Activated T-cell treated with anti-CD3 and anti-CD28 coated beads, Interleukin-2, amount 50 U/mL, for 24 hours (primary cell): ENCODE results near the gene QPRT.
A peak's percentile ranks its signal among the peaks of the same experiment; 100 is the strongest.
"Not testable (repeated sequence)": the region's sequence is repeated elsewhere in the genome, so short reads cannot be mapped to it uniquely, and the experiment has no call there.

Source experiments
- DNase-seq: peaks from one replicate; pipeline ENCODE4 v3.0.0-alpha.2; 2020
- H3K27ac Mint-ChIP-seq: 2 replicates; pipeline ENCODE4 v1.8.0; 2020; ENCODE audit warnings: mild to moderate bottlenecking, mixed read lengths
- H3K27me3 Mint-ChIP-seq: 2 replicates; pipeline ENCODE4 v1.8.0; 2020; ENCODE audit warnings: mixed read lengths
- H3K36me3 Mint-ChIP-seq: 2 replicates; pipeline ENCODE4 v1.8.0; 2020; ENCODE audit warnings: low read depth, mixed read lengths
- H3K4me1 Mint-ChIP-seq: 2 replicates; pipeline ENCODE4 v1.8.0; 2020; ENCODE audit warnings: low read depth, mixed read lengths
- H3K4me3 Mint-ChIP-seq: 2 replicates; pipeline ENCODE4 v1.8.0; 2020; ENCODE audit warnings: mild to moderate bottlenecking, moderate library complexity, mixed read lengths
- H3K9me3 Mint-ChIP-seq: 2 replicates; pipeline ENCODE4 v1.8.0; 2020; ENCODE audit warnings: mixed read lengths

QPRT gene

DNA sequence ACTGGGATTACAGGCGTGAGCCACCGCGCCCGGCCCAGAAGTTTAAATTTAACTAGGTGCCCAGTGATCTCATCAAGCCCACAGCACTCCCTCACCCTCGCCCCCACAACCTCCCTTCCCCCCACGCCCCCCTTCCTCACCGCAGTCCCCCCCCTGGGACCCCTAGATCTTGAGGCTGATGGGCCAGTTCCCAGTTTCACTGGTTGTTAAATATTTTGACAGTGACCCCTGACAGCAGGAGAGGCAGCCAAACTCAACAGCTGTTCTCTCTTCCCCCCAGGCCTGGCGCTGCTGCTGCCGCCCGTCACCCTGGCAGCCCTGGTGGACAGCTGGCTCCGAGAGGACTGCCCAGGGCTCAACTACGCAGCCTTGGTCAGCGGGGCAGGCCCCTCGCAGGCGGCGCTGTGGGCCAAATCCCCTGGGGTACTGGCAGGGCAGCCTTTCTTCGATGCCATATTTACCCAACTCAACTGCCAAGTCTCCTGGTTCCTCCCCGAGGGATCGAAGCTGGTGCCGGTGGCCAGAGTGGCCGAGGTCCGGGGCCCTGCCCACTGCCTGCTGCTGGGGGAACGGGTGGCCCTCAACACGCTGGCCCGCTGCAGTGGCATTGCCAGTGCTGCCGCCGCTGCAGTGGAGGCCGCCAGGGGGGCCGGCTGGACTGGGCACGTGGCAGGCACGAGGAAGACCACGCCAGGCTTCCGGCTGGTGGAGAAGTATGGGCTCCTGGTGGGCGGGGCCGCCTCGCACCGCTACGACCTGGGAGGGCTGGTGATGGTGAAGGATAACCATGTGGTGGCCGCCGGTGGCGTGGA, 15.6 kb downstream of the QPRT start:
- DNase-seq: no peak
- Mint-ChIP-seq H3K4me1 (peaks cover 5% of the 10 kb centered on the region), H3K9me3 (no peaks in the 10 kb centered on the region), H3K27ac (no peak overlapping the region), H3K4me3 (no peak overlapping the region), H3K36me3 (no peaks in the 10 kb centered on the region), H3K27me3 (no peaks in the 10 kb centered on the region)

DNA sequence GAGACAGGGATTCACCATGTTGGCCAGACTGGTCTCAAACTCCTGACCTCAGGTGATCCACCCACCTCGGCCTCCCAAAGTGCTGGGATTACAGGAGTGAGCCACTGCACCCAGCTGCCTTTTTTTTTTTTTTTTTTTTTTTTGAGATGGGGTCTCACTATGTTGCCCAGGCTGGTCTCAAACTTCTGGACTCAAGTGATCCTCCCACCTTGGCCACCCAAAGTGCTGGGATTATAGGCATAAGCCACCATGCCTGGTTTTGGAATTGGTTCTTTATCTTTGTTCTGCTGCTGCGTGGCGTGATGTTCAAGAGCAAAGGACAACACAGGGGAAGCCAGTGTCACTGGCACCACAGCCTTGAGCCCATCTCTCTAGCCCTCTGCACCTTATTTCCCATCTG, 16.7 kb downstream of the QPRT start:
- H3K9me3 Mint-ChIP-seq, H3K27me3 Mint-ChIP-seq, H3K4me1 Mint-ChIP-seq, H3K4me3 Mint-ChIP-seq, DNase-seq, H3K36me3 Mint-ChIP-seq: not testable (repeated sequence)
- H3K27ac Mint-ChIP-seq: peak overlapping the region; percentile 6

DNA sequence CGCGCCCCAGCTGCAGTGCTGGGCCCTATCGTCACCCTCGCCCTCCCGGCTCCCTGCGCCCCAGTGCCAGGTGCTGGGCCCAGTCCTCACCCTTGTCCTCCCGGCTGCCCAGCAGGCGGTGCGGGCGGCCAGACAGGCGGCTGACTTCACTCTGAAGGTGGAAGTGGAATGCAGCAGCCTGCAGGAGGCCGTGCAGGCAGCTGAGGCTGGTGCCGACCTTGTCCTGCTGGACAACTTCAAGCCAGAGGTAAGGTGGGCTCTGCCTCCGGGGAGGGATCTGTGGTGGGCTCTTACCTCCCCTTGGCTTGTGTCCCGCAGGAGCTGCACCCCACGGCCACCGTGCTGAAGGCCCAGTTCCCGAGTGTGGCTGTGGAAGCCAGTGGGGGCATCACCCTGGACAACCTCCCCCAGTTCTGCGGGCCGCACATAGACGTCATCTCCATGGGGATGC, 17.9 kb downstream of the QPRT start:
- DNase-seq: no peak
- Mint-ChIP-seq H3K4me1 (peaks cover 16% of the 10 kb centered on the region), H3K27me3 (no peaks in the 10 kb centered on the region), H3K4me3 (no peak overlapping the region), H3K9me3 (no peaks in the 10 kb centered on the region), H3K27ac (no peak overlapping the region), H3K36me3 (no peaks in the 10 kb centered on the region)

DNA sequence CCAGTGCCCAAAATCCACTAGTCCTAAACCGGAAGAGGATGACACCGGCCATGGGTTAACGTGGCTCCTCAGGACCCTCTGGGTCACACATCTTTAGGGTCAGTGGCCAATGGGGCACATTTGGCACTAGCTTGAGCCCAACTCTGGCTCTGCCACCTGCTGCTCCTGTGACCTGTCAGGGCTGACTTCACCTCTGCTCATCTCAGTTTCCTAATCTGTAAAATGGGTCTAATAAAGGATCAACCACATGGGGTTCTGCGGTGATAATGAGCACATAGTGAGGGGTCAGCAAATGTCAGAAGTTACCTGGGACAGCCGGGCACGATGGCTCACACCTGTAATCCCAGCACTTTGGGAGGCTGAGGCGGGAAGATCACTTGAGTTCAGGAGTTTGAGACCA, 18.4 kb downstream of the QPRT start:
- H3K27me3 Mint-ChIP-seq: no peaks in the 10 kb centered on the region
- DNase-seq: no peak
- H3K9me3 Mint-ChIP-seq: no peaks in the 10 kb centered on the region
- no peak overlapping the region for H3K4me3 Mint-ChIP-seq
- H3K4me1 Mint-ChIP-seq: peaks cover 21% of the 10 kb centered on the region
- H3K27ac Mint-ChIP-seq: no peak overlapping the region
- no peaks in the 10 kb centered on the region for H3K36me3 Mint-ChIP-seq

DNA sequence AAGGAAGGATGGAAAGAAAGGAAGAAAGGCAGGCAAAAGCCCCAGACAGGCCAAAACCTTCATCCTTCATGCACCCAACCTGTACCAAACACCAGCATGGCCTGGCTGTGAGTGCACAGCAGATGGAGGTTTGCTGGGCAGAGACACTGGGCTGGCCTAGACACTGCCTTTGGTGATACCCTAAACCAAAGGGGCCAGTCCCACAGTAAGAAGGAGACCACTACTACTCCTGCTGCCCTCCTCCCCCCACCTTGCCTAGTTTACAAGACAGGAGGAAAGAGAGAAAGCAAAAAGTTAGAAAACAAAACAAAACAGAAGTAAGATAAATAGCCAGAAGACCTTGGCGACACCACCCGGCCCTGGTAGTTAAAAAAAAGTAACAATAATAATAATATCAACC, 19.1 kb downstream of the QPRT start:
- Mint-ChIP-seq H3K9me3 (no peaks in the 10 kb centered on the region), H3K4me1 (peaks cover 28% of the 10 kb centered on the region), H3K27me3 (no peaks in the 10 kb centered on the region), H3K36me3 (no peaks in the 10 kb centered on the region), H3K4me3 (no peak overlapping the region), H3K27ac (no peak overlapping the region)
- DNase-seq: no peak

DNA sequence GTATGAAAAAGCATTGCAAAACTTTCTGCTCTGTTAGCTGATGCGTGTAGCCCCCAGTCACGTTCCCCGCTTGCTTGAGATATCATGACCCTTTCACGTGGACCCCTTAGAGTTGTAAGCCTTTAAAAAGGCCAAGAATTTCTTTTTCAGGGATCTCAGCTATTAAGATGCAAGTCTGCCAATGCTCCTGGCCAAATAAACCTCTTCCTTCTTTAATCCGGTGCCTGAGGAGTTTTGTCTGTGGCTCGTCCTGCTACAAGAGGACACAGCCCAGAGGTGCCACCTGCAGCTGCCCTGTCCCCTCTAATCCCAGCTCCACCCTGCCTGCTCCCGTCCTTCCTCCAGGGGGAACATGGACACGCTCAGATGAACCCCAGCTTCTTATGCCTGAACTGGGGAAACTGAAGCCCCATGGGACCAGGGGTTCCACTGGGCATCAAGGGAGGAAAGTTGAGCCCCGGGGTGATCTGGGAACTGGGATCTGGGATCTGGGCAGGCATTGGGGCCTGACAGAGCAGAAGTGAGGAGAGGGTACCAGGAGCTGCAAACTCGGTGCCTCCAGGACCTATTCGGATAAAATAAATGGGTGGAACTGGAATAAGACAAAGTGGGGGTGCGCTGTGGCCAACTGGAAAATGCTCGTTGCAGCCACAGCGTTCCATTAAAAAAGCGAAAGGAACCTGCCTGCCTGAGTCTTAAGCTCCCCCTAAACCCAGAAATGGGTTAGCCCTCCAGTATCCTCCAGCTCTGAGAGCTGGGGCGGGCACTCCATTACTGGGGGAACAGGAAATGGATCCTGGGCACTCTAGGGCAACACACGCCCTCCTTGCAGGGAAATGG, 19.7 kb downstream of the QPRT start:
- no peak overlapping the region for H3K4me3 Mint-ChIP-seq
- no peak overlapping the region for H3K27ac Mint-ChIP-seq
- no peak for DNase-seq
- H3K36me3 Mint-ChIP-seq: no peaks in the 10 kb centered on the region
- peaks cover 30% of the 10 kb centered on the region for H3K4me1 Mint-ChIP-seq
- H3K27me3 Mint-ChIP-seq: no peaks in the 10 kb centered on the region
- H3K9me3 Mint-ChIP-seq: no peaks in the 10 kb centered on the region

DNA sequence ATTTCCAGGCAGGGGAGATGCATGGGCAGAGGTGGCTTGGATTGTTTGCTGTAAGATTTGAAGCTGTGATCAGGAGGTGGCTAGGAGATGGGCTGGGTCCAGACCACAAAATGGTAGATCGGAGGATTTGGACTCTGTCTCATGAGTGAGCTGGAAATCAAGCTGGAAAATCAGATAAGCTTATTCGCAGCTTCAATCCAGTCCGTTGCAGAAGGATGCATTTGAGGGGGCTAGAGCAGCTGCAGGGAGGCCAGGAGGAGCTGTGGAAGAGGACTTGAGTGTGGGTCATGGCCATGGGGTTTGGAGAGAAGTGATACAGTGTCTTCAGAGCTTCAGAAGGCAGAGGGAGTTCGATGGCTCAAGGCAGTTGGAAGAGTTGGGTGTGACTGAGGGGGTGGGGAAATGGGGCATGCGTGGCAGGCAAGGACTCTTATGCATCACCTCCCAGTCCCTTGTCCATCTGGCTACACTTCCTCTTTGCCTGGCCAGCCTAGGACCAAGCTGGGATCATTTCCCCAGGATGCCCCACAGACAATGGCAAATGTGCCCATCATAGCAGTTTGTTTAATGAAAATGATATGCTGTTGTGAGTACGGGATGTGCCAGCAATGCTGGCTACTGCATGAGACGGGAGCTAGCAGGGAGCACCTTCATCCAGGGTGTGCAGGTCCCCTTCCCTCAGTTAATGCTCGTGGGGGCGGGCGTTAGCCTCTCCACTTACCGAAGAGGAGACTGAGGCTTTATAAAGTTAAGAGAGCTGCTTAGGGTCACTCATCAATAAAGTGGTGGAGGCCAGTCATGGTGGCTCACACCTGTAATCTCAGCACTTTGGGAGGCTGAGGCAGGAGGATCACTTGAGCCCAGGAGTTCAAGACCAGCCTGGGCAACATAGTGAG, 20.6 kb downstream of the QPRT start:
- no peaks in the 10 kb centered on the region for H3K27me3 Mint-ChIP-seq
- no peak overlapping the region for H3K27ac Mint-ChIP-seq
- H3K36me3 Mint-ChIP-seq: no peaks in the 10 kb centered on the region
- DNase-seq: no peak
- no peak overlapping the region for H3K4me3 Mint-ChIP-seq
- H3K4me1 Mint-ChIP-seq: peaks cover 30% of the 10 kb centered on the region
- no peaks in the 10 kb centered on the region for H3K9me3 Mint-ChIP-seq

DNA sequence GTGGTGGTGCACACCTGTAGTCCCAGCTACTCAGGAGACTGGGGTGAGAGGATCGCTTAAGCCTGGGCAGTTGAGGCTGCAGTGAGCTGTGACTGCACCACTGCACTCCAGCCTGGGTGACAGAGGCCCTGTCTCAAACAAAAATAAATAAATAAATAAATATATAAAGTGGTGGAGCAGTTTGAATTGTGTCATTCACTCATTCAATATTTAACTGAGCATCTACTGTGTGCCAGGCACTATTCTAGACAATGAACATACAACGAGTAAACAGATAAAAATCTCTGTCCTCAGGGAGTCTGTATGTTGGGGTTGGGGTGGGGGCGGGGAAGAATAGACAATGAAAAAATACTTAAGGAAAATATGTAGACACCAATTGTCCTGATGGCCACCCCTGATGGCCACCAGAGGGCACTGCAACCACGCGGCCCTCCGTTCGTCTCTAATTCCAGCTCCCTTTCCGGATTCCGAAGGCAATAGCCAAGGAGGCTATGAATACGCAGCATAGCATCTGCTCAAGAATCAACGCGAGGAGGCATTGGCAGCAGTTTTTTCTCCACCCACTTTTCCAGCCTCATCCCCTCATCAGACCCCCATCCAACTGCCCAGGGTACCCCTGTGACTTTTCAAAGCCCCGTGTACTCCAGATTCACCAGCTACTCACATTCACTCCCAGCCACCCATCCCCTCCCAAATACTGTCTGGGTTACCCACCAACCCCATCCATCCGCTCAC, 21.4 kb downstream of the QPRT start:
- peak; percentile 83 for DNase-seq
- no peaks in the 10 kb centered on the region for H3K27me3 Mint-ChIP-seq
- no peaks in the 10 kb centered on the region for H3K9me3 Mint-ChIP-seq
- H3K36me3 Mint-ChIP-seq: no peaks in the 10 kb centered on the region
- H3K4me1 Mint-ChIP-seq: peaks cover 33% of the 10 kb centered on the region
- peak overlapping the region; percentile 82 for H3K27ac Mint-ChIP-seq
- peak overlapping the region; percentile 10 for H3K4me3 Mint-ChIP-seq

DNA sequence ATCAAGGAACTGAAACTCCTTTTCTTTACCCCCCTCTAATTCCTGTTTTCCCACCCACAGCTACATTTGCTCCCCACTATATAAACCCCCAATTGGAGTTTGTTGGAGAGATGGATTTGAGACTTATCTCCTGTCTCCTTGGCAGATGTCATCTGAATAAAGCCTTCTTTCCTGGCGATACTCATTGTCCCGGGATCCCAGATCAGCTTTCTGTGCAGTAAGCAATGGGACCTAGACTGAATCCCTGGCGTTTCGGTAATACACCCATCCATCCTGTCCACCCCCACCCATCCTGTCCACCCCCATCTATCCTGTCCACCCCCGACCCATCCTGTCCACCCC, 22.2 kb downstream of the QPRT start:
- Mint-ChIP-seq H3K27ac (peak overlapping the region; percentile 92), H3K4me3 (no peak overlapping the region), H3K36me3 (no peaks in the 10 kb centered on the region), H3K4me1 (peaks cover 33% of the 10 kb centered on the region), H3K27me3 (no peaks in the 10 kb centered on the region), H3K9me3 (no peaks in the 10 kb centered on the region)
- DNase-seq: no peak

DNA sequence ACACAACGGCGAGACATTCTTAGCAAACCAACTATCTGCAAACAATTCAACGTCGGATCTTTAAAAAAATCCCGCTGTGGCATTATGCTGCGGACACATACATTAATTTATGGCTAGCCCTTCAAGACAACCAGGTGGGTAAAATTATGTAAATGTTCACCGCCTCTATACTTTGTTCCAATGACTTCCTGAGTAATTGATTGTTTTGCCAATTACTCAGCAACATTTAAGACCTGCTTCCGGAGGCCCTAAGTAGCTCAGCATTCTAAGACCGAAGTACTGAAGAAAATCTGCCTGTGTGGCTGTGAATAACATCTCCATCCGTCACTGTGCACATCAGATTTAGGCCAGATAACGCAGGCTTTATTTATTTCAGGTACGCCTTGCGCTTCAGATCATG, 23.3 kb downstream of the QPRT start:
- H3K4me3 Mint-ChIP-seq: peak overlapping the region; percentile 55
- no peak for DNase-seq
- peak overlapping the region; percentile 92 for H3K27ac Mint-ChIP-seq
- peaks cover 33% of the 10 kb centered on the region for H3K4me1 Mint-ChIP-seq
- no peaks in the 10 kb centered on the region for H3K27me3 Mint-ChIP-seq
- no peaks in the 10 kb centered on the region for H3K36me3 Mint-ChIP-seq
- H3K9me3 Mint-ChIP-seq: no peaks in the 10 kb centered on the region

DNA sequence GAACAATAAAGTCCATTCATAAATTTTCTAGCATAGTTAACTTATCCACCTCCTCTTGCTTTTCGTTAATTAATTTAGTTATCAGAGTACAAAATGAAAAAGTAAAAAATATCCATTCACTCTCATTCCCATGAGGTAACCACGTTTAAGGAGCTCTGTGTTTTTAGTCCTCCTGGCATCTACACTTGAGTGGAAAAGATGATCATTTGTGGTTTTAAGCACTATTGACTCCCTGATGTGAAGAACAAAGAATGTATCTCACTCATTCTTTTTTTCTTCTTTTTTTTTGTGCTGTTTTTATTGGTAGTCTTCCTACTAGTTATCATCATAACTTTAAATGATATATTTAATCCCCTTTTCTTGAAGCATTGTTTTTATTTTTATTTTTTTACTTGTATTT, 26.1 kb downstream of the QPRT start:
- Mint-ChIP-seq H3K4me3 (no peak overlapping the region), H3K9me3 (no peaks in the 10 kb centered on the region), H3K27me3 (no peaks in the 10 kb centered on the region), H3K36me3 (no peaks in the 10 kb centered on the region), H3K27ac (no peak overlapping the region), H3K4me1 (peaks cover 38% of the 10 kb centered on the region)
- DNase-seq: no peak

DNA sequence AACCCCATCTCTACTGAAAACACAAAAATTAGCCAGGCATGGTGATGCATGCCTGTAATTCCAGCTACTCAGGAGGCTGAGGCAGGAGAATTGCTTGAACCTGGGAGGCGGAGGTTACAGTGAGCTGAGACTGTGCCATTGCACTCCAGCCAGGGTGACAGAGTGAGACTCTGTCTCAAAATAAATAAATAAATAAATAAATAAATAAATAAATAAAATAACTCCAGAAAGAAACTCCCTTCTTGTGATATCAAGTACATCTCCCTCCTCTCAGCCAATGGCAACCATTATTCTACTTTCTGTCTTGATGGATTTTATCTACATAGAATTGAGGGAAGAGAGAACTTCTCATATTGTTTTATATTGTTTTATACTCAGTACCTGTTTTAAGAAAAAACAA, 28.2 kb downstream of the QPRT start:
- H3K4me3 Mint-ChIP-seq: not testable (repeated sequence)
- H3K4me1 Mint-ChIP-seq: peaks cover 28% of the 10 kb centered on the region

DNA sequence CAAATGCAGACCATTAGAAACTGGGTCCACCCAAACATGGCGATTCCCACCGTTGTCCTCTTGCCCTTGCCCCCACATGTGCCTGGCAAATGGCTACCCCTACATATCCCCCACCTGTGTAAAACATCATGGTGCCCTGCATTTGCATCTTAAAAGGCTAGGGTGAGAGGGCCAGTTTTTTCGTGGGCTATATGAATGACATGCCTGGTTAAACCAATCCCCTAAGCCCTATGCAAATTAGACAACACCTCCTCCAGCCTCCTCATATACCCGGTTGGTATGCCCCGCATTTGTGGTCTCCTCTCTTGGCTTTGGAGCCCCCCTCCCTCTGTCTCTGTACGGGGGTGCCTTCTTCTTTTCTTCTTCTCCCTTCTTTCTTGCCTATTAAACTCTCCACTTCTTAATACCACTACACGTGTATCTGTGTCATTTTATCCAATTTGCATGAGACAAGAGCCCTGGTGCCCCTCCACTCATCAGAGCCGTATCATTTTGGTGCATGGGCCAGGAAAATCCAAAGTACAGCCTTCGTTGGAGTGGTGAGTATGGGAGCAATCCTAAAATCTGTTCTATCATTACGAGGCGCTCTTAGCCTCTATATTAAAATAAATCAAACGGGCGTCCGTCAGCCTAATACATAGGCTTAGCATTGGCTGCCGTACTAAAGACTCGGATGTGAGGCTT, 30.1 kb downstream of the QPRT start:
- DNase-seq: no peak
- H3K27ac Mint-ChIP-seq: no peak overlapping the region
- H3K4me3 Mint-ChIP-seq: no peak overlapping the region
- H3K9me3 Mint-ChIP-seq: no peaks in the 10 kb centered on the region
- H3K27me3 Mint-ChIP-seq: no peaks in the 10 kb centered on the region
- H3K4me1 Mint-ChIP-seq: peaks cover 17% of the 10 kb centered on the region
- no peaks in the 10 kb centered on the region for H3K36me3 Mint-ChIP-seq

More for the DNA sequence above, 28.2 kb downstream of the QPRT start:
- not testable (repeated sequence) for H3K36me3 Mint-ChIP-seq, H3K27ac Mint-ChIP-seq, DNase-seq, H3K27me3 Mint-ChIP-seq, H3K9me3 Mint-ChIP-seq
